Endodermal cell (in vitro differentiated cells): Measurements from ENCODE around the gene TTLL12. TPM values are rescaled to one million over a fixed set of nuclear protein-coding genes. Genes with fewer than 3 reads are reported as not detected.

Experiments
- DNase-seq: peaks from one replicate; pipeline ENCODE4 v3.0.0-alpha.2; 2017
- H3K27ac ChIP-seq: 2 replicates; pipeline ENCODE4 v1.5.1; 2013; ENCODE audit warnings: mild to moderate bottlenecking, low read depth, low read length, moderate library complexity
- H3K27me3 ChIP-seq: 2 replicates; pipeline ENCODE4 v1.6.1; 2013; ENCODE audit warnings: mild to moderate bottlenecking, low read length, moderate library complexity; ENCODE audit not compliant: insufficient read depth, control insufficient read depth, poor library complexity, severe bottlenecking
- H3K36me3 ChIP-seq: 2 replicates; pipeline ENCODE4 v1.7.0; 2013; ENCODE audit warnings: mild to moderate bottlenecking, low read length, moderate library complexity; ENCODE audit not compliant: control insufficient read depth, insufficient read depth
- H3K4me1 ChIP-seq: one replicate; pipeline ENCODE4 v1.7.0; 2013; ENCODE audit warnings: low read length; ENCODE audit not compliant: control insufficient read depth, insufficient read depth
- H3K4me3 ChIP-seq: 2 replicates; pipeline ENCODE4 v1.5.1; 2013; ENCODE audit warnings: mild to moderate bottlenecking, low read length, moderate library complexity
- H3K9ac ChIP-seq: 2 replicates; pipeline ENCODE4 v1.6.1; 2013; ENCODE audit warnings: mild to moderate bottlenecking, low read length, moderate library complexity; ENCODE audit not compliant: poor library complexity, severe bottlenecking; ENCODE audit errors: extremely low read depth
- H3K9me3 ChIP-seq: 2 replicates; pipeline ENCODE4 v1.6.1; 2013; ENCODE audit warnings: mild to moderate bottlenecking, low read length, moderate library complexity; ENCODE audit not compliant: control insufficient read depth
- H3K27ac Mint-ChIP-seq: 2 replicates; pipeline ENCODE4 v1.8.0; 2020; ENCODE audit warnings: mixed read lengths
- H3K27me3 Mint-ChIP-seq: 2 replicates; pipeline ENCODE4 v1.8.0; 2021; ENCODE audit warnings: mild to moderate bottlenecking, mixed read lengths; ENCODE audit not compliant: insufficient read depth
- H3K36me3 Mint-ChIP-seq: 2 replicates; pipeline ENCODE4 v1.8.0; 2020; ENCODE audit warnings: low read depth, mixed read lengths
- H3K4me1 Mint-ChIP-seq: 2 replicates; pipeline ENCODE4 v1.8.0; 2020; ENCODE audit warnings: mixed read lengths
- H3K4me3 Mint-ChIP-seq: 2 replicates; pipeline ENCODE4 v1.8.0; 2020; ENCODE audit warnings: mild to moderate bottlenecking, moderate library complexity, mixed read lengths
- H3K9me3 Mint-ChIP-seq: 2 replicates; pipeline ENCODE4 v1.8.0; 2020; ENCODE audit warnings: mild to moderate bottlenecking, mixed read lengths
- WGBS, 2 experiments: methylation state at CpG; one replicate each; pipeline versions ENCODE4 v1.1.5 to v1.1.7; 2013; ENCODE audit warnings: missing lambda C conversion rate in 2 of 2, mixed read lengths in 1 of 2; ENCODE audit not compliant: insufficient coverage in 1 of 2, insufficient read length in 1 of 2; 5-methylcytosine and 5-hydroxymethylcytosine counted together
- total RNA-seq, 2 donors: library from RNA; stranded (reverse); fragmentation: NEBNext Ultra II Directional in 1 of 2; extraction: Animal tissue kit (Norgen Biotek cat#: 25700) in 1 of 2; gene quantifications; 2 replicates in 1 of 2; 3 replicates in 1 of 2; pipeline ENCODE4 v1.2.1, GENCODE V29; 2021
- TF ChIP-seq, protein P1 (sequence below): fragments of 200-600 bp; sonication (generic); conservative IDR thresholded peaks from 2 replicates; pipeline ENCODE4 v1.5.0; 2021; ENCODE audit warnings: antibody characterized with exemption, mild to moderate bottlenecking

The TTLL12 gene
- total RNA-seq, 2 donors from 2014 or later: 49.8 to 71.0 TPM

DNA sequence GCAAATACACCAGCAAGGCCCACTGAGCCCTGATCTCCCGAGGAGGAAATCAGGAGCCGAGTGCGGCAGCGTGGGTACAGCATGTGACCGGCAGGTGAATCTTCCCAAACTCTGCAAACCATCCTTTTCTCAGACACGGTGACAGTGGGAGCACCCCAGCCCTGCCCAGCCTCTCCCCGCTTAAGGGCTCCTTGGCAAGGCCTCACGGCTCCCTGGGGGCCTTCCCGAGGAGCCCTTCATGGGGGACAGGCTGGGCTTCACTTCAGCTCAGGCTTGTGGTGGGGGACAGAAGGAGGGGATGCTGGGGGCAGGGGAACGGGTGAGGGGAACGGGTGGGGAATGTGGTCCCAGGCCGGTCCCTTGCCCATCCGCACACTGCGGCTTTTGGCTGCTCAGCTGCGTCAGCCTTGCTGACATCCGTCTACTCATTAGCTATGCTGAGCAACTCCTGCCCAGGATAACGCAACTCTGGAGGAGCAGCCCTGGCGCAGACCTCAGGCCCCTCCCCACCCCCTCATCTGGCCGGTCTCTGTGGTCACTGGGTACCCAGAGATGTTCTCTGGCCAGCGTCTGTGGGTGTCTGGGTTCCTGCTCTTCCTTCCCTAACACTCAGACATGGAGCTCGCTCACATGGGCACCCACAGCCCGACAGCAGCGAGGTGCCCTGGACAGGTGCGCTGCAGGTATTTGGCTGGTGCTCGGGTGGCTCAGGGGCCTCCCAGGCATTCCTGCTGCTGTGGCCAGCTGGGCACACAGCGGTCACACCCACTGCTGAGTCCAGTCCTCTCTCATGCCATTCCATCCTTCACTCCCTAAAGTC is 22.0 kb upstream of the TTLL12 start:
- H3K4me3 ChIP-seq: no peak overlapping the region
- H3K9me3 Mint-ChIP-seq: no peaks in the 10 kb centered on the region
- no peak overlapping the region for H3K27ac Mint-ChIP-seq
- 95% methylated on average over 13 to 26 of the region's 26 CpGs for WGBS, 2 experiments
- peaks cover 9% of the 10 kb centered on the region for H3K4me1 Mint-ChIP-seq
- H3K9me3 ChIP-seq: no peaks in the 10 kb centered on the region
- no peaks in the 10 kb centered on the region for H3K27me3 Mint-ChIP-seq
- H3K36me3 Mint-ChIP-seq: no peaks in the 10 kb centered on the region
- no peak overlapping the region for H3K4me3 Mint-ChIP-seq
- no peak for DNase-seq
- TF ChIP-seq, protein P1, sequence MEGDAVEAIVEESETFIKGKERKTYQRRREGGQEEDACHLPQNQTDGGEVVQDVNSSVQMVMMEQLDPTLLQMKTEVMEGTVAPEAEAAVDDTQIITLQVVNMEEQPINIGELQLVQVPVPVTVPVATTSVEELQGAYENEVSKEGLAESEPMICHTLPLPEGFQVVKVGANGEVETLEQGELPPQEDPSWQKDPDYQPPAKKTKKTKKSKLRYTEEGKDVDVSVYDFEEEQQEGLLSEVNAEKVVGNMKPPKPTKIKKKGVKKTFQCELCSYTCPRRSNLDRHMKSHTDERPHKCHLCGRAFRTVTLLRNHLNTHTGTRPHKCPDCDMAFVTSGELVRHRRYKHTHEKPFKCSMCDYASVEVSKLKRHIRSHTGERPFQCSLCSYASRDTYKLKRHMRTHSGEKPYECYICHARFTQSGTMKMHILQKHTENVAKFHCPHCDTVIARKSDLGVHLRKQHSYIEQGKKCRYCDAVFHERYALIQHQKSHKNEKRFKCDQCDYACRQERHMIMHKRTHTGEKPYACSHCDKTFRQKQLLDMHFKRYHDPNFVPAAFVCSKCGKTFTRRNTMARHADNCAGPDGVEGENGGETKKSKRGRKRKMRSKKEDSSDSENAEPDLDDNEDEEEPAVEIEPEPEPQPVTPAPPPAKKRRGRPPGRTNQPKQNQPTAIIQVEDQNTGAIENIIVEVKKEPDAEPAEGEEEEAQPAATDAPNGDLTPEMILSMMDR: no peak
- no peaks in the 10 kb centered on the region for H3K36me3 ChIP-seq
- H3K27me3 ChIP-seq: no peaks in the 10 kb centered on the region
- H3K27ac ChIP-seq: no peak overlapping the region
- no peak overlapping the region for H3K9ac ChIP-seq
- peaks cover 6% of the 10 kb centered on the region for H3K4me1 ChIP-seq

DNA sequence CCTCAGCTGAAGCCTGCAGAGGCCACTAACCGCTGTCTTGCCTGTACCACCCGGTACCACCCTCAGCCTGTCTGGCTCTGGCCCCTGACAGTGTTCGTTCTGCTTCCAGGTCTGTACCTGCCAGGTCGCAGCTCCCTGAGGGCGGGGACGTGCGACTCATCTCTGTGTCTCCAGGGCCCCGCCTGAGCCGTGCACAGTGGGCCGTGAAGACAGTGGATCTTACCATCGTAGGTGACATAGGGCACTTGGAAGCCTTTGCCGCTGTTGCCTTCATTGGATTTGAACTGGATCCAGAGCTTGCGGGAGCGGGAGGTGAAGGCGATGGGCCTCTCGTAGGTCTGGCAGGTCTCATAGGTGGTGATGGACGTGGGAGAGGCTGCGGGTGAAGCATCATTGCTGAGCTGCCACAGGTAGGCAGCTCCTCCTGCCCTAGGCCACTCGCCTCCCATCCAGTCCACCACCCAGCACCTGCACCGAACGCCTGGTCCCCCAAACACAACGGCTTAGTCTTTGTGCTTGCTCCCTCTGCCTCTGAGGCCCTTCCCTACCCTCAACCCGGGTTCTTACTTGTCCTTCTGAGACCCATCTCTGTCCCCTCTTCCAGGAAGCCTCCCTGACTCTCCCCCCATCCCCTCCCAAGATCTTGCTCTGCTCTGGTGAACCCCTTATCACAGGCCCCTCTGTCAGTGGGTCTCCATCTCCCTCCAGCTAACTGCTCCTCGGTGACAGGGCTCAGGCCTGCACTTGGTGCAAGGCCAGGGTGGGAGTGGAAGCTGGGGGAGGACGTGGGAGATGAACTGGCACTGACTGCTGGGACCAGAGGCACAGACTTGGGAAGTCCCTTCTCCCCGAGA is 21.1 kb upstream of the TTLL12 start:
- no peak overlapping the region for H3K27ac ChIP-seq
- Mint-ChIP-seq H3K4me1 (peaks cover 3% of the 10 kb centered on the region), H3K9me3 (no peaks in the 10 kb centered on the region), H3K4me3 (no peak overlapping the region), H3K27ac (no peak overlapping the region), H3K27me3 (no peaks in the 10 kb centered on the region), H3K36me3 (no peaks in the 10 kb centered on the region)
- H3K4me1 ChIP-seq: peaks cover 3% of the 10 kb centered on the region
- 91 to 95% methylated on average over 21 to 26 of the region's 26 CpGs for WGBS, 2 experiments
- H3K36me3 ChIP-seq: no peaks in the 10 kb centered on the region
- DNase-seq: no peak
- H3K27me3 ChIP-seq: no peaks in the 10 kb centered on the region
- H3K9me3 ChIP-seq: no peaks in the 10 kb centered on the region
- TF ChIP-seq, protein P1: no peak
- no peak overlapping the region for H3K4me3 ChIP-seq
- no peak overlapping the region for H3K9ac ChIP-seq

DNA sequence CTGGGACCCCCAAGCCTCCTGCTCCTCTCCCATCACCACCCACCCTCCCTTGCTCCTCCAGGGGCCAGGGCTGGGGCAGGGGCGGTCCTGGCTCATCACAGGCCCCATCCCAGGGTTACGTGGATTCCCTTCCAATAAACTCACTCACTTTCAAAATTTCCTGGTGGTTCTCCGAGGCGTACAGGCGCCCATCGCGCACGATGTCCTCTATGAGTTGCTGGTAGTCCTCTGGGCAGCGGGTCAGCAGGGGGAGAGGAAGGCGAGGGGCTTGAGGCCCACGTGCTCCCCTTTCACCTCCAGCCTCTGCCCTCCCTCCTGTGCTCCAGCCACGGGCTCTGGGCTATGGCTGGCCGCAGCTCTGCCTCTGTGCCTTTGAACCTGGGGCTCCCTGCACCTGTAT is 20.5 kb upstream of the TTLL12 start:
- Histone ChIP-seq H3K27ac (no peak overlapping the region), H3K9me3 (no peaks in the 10 kb centered on the region), H3K4me1 (no peaks in the 10 kb centered on the region), H3K36me3 (no peaks in the 10 kb centered on the region), H3K4me3 (no peak overlapping the region), H3K27me3 (no peaks in the 10 kb centered on the region), H3K9ac (no peak overlapping the region)
- no peak for DNase-seq
- Mint-ChIP-seq H3K4me3 (no peak overlapping the region), H3K27me3 (no peaks in the 10 kb centered on the region), H3K4me1 (peaks cover 2% of the 10 kb centered on the region), H3K36me3 (no peaks in the 10 kb centered on the region), H3K9me3 (no peaks in the 10 kb centered on the region), H3K27ac (no peak overlapping the region)
- WGBS, 2 experiments: 94 to 100% methylated on average over 4 to 13 of the region's 13 CpGs
- TF ChIP-seq, protein P1: no peak
